Measurements from ENCODE around the gene ACTL8. TPM values are rescaled to one million over a fixed set of nuclear protein-coding genes. Genes with fewer than 3 reads are reported as not detected.
"Not testable (repeated sequence)": the region's sequence is repeated elsewhere in the genome, so short reads cannot be mapped to it uniquely, and the experiment has no call there.

ACTL8 gene
- total RNA-seq, 1 donor from 2014 or later, result not detected

GRCh38 chr1:17735348-17735747, 19.8 kb upstream of the ACTL8 start:
- no peak for DNase-seq (ENCODE audit: low read depth)

GRCh38 chr1:17735793-17736192, 19.3 kb upstream of the ACTL8 start:
- DNase-seq (ENCODE audit: low read depth), result no peak

- DNase-seq (ENCODE audit: low read depth), result no peak
Measured at GRCh38 chr1:17736625-17737024, 18.5 kb upstream of the ACTL8 start.

- DNase-seq (ENCODE audit: low read depth), result no peak
Measured at GRCh38 chr1:17739050-17739449, 16.1 kb upstream of the ACTL8 start.

- no peak for DNase-seq (ENCODE audit: low read depth)
Measured at GRCh38 chr1:17741052-17741451, 14.1 kb upstream of the ACTL8 start.

- no peak for DNase-seq (ENCODE audit: low read depth)
Measured at GRCh38 chr1:17742583-17742982, 12.6 kb upstream of the ACTL8 start.

- DNase-seq (ENCODE audit: low read depth), result no peak
Measured at GRCh38 chr1:17743008-17743647, 12.0 kb upstream of the ACTL8 start.

GRCh38 chr1:17743925-17744324, 11.2 kb upstream of the ACTL8 start:
- no peak for DNase-seq (ENCODE audit: low read depth)

GRCh38 chr1:17744666-17745478, 10.3 kb upstream of the ACTL8 start:
- peak; percentile 24 for DNase-seq (ENCODE audit: low read depth)

- DNase-seq (ENCODE audit: low read depth), result no peak
Measured at GRCh38 chr1:17745479-17745955, 9.6 kb upstream of the ACTL8 start.

GRCh38 chr1:17746281-17746680, 8.9 kb upstream of the ACTL8 start:
- not testable (repeated sequence) for DNase-seq (ENCODE audit: low read depth)

- DNase-seq (ENCODE audit: low read depth), result no peak
Measured at GRCh38 chr1:17746920-17747319, 8.2 kb upstream of the ACTL8 start.

GRCh38 chr1:17750333-17750732, 4.8 kb upstream of the ACTL8 start:
- DNase-seq (ENCODE audit: low read depth), result no peak

- no peak for DNase-seq (ENCODE audit: low read depth)
Measured at GRCh38 chr1:17752356-17752755, 2.8 kb upstream of the ACTL8 start.

- peak; percentile 88 for DNase-seq (ENCODE audit: low read depth)
Measured at GRCh38 chr1:17757426-17757825, 2.3 kb downstream of the ACTL8 start.

GRCh38 chr1:17759114-17759513, 4.0 kb downstream of the ACTL8 start:
- no peak for DNase-seq (ENCODE audit: low read depth)

- no peak for DNase-seq (ENCODE audit: low read depth)
Measured at GRCh38 chr1:17762313-17762712, 7.2 kb downstream of the ACTL8 start.

- DNase-seq (ENCODE audit: low read depth), result no peak
Measured at GRCh38 chr1:17763417-17763816, 8.3 kb downstream of the ACTL8 start.

GRCh38 chr1:17763995-17764394, 8.9 kb downstream of the ACTL8 start:
- DNase-seq (ENCODE audit: low read depth), result no peak

- DNase-seq (ENCODE audit: low read depth), result no peak
Measured at GRCh38 chr1:17764591-17764990, 9.5 kb downstream of the ACTL8 start.

GRCh38 chr1:17765444-17766411, 10.6 kb downstream of the ACTL8 start:
- peak; percentile 68 for DNase-seq (ENCODE audit: low read depth)

Measured in myocyte (in vitro differentiated cells).